Mononuclear cell (primary cell): ENCODE data around the gene MAPK4. TPM values are rescaled to one million over a fixed set of nuclear protein-coding genes. Genes with fewer than 3 reads are reported as not detected.
"Not testable (repeated sequence)": the region's sequence is repeated elsewhere in the genome, so short reads cannot be mapped to it uniquely, and the experiment has no call there.

Source experiments
- H3K27me3 ChIP-seq: 2 replicates; pipeline ENCODE4 v1.6.0; 2011; ENCODE audit warnings: low read length, control low read depth; ENCODE audit not compliant: insufficient read depth
- H3K4me1 ChIP-seq: 2 replicates; pipeline ENCODE4 v1.5.1; 2011; ENCODE audit warnings: mild to moderate bottlenecking, low read length, control low read depth; ENCODE audit not compliant: insufficient read depth
- H3K4me3 ChIP-seq: 2 replicates; pipeline ENCODE4 v1.5.1; 2011; ENCODE audit warnings: mild to moderate bottlenecking, low read length, moderate library complexity
- H3K9me3 ChIP-seq: 2 replicates; pipeline ENCODE4 v1.5.1; 2011; ENCODE audit warnings: low read depth, mild to moderate bottlenecking, control low read depth, low read length
- total RNA-seq: library from RNA; depleted of rRNA; stranded (reverse); fragments of >200 nt; gene quantifications from one replicate; pipeline ENCODE4 v1.2.3, GENCODE V29; 2012

MAPK4 gene
- total RNA-seq, 1 donor = not detected

- no peaks in the 10 kb centered on the region for H3K9me3 ChIP-seq
- H3K4me1 ChIP-seq = no peaks in the 10 kb centered on the region
- H3K4me3 ChIP-seq = no peak overlapping the region
- H3K27me3 ChIP-seq = no peaks in the 10 kb centered on the region
Observed at GRCh38 chr18:50594012-50594411, 34.1 kb downstream of the MAPK4 start.

- H3K4me3 ChIP-seq = no peak overlapping the region
- H3K27me3 ChIP-seq = no peaks in the 10 kb centered on the region
- no peaks in the 10 kb centered on the region for H3K9me3 ChIP-seq
- H3K4me1 ChIP-seq = no peaks in the 10 kb centered on the region
Observed at GRCh38 chr18:50594942-50595341, 35.1 kb downstream of the MAPK4 start.

GRCh38 chr18:50602466-50602865 is 42.6 kb downstream of the MAPK4 start:
- Histone ChIP-seq H3K4me3 (no peak overlapping the region), H3K4me1 (no peaks in the 10 kb centered on the region), H3K27me3 (no peaks in the 10 kb centered on the region), H3K9me3 (no peaks in the 10 kb centered on the region)

- no peaks in the 10 kb centered on the region for H3K27me3 ChIP-seq
Observed at GRCh38 chr18:50606609-50607008, 46.7 kb downstream of the MAPK4 start.

GRCh38 chr18:50607378-50607926 is 47.6 kb downstream of the MAPK4 start:
- Histone ChIP-seq H3K27me3 (no peaks in the 10 kb centered on the region), H3K9me3 (no peaks in the 10 kb centered on the region), H3K4me1 (no peaks in the 10 kb centered on the region), H3K4me3 (no peak overlapping the region)

More at GRCh38 chr18:50606609-50607008, 46.7 kb downstream of the MAPK4 start:
- Histone ChIP-seq H3K4me1 (no peaks in the 10 kb centered on the region), H3K4me3 (no peak overlapping the region), H3K9me3 (no peaks in the 10 kb centered on the region)

GRCh38 chr18:50609171-50609570 is 49.3 kb downstream of the MAPK4 start:
- H3K4me1 ChIP-seq, H3K9me3 ChIP-seq, H3K27me3 ChIP-seq, H3K4me3 ChIP-seq: not testable (repeated sequence)

- Histone ChIP-seq H3K4me1 (no peaks in the 10 kb centered on the region), H3K9me3 (no peaks in the 10 kb centered on the region), H3K27me3 (no peaks in the 10 kb centered on the region), H3K4me3 (no peak overlapping the region)
Observed at GRCh38 chr18:50610349-50610748, 50.5 kb downstream of the MAPK4 start.

GRCh38 chr18:50611529-50611941 is 51.6 kb downstream of the MAPK4 start:
- Histone ChIP-seq H3K4me1 (no peaks in the 10 kb centered on the region), H3K4me3 (no peak overlapping the region), H3K9me3 (no peaks in the 10 kb centered on the region), H3K27me3 (no peaks in the 10 kb centered on the region)

GRCh38 chr18:50614838-50615237 is 55.0 kb downstream of the MAPK4 start:
- no peaks in the 10 kb centered on the region for H3K9me3 ChIP-seq
- no peaks in the 10 kb centered on the region for H3K4me1 ChIP-seq
- no peak overlapping the region for H3K4me3 ChIP-seq
- no peaks in the 10 kb centered on the region for H3K27me3 ChIP-seq

GRCh38 chr18:50616484-50617048 is 56.7 kb downstream of the MAPK4 start:
- no peaks in the 10 kb centered on the region for H3K27me3 ChIP-seq
- H3K4me3 ChIP-seq = no peak overlapping the region
- no peaks in the 10 kb centered on the region for H3K9me3 ChIP-seq
- no peaks in the 10 kb centered on the region for H3K4me1 ChIP-seq

GRCh38 chr18:50619861-50620275 is 60.0 kb downstream of the MAPK4 start:
- H3K4me1 ChIP-seq = no peaks in the 10 kb centered on the region
- H3K27me3 ChIP-seq = no peaks in the 10 kb centered on the region

GRCh38 chr18:50620319-50620718 is 60.4 kb downstream of the MAPK4 start:
- H3K4me1 ChIP-seq = no peaks in the 10 kb centered on the region
- no peaks in the 10 kb centered on the region for H3K9me3 ChIP-seq
- no peaks in the 10 kb centered on the region for H3K27me3 ChIP-seq
- no peak overlapping the region for H3K4me3 ChIP-seq

More at GRCh38 chr18:50619861-50620275, 60.0 kb downstream of the MAPK4 start:
- Histone ChIP-seq H3K4me3 (no peak overlapping the region), H3K9me3 (no peaks in the 10 kb centered on the region)

GRCh38 chr18:50621366-50621765 is 61.5 kb downstream of the MAPK4 start:
- no peaks in the 10 kb centered on the region for H3K27me3 ChIP-seq
- no peaks in the 10 kb centered on the region for H3K9me3 ChIP-seq
- H3K4me3 ChIP-seq = no peak overlapping the region
- H3K4me1 ChIP-seq = no peaks in the 10 kb centered on the region

GRCh38 chr18:50622320-50622719 is 62.4 kb downstream of the MAPK4 start:
- H3K4me3 ChIP-seq = no peak overlapping the region
- H3K27me3 ChIP-seq = no peaks in the 10 kb centered on the region
- H3K4me1 ChIP-seq = no peaks in the 10 kb centered on the region
- H3K9me3 ChIP-seq = no peaks in the 10 kb centered on the region

GRCh38 chr18:50622865-50623393 is 63.0 kb downstream of the MAPK4 start:
- Histone ChIP-seq H3K27me3 (no peaks in the 10 kb centered on the region), H3K9me3 (no peaks in the 10 kb centered on the region), H3K4me3 (no peak overlapping the region), H3K4me1 (no peaks in the 10 kb centered on the region)
